HepG2 (cell line): ENCODE measurements around the gene PPP1R9B.

Experiments
- CTCF ChIP-seq: sonication (generic); formaldehyde crosslinking; IDR thresholded peaks from 2 replicates; pipeline ENCODE4 v1.5.0; 2020; ENCODE audit warnings: mild to moderate bottlenecking, missing genetic modification reagents, moderate library complexity
- GABPB1 ChIP-seq: IDR thresholded peaks from 2 replicates; pipeline ENCODE4 v1.6.1; 2016; ENCODE audit warnings: mild to moderate bottlenecking, missing genetic modification reagents, moderate library complexity, missing compliant biosample characterization
- HBP1 ChIP-seq: IDR thresholded peaks from 2 replicates; pipeline ENCODE4 v1.6.1; 2016; ENCODE audit warnings: low read depth, control low read depth
- MTERF4 ChIP-seq: sonication (generic); formaldehyde crosslinking; IDR thresholded peaks from 2 replicates; pipeline ENCODE4 v1.8.0; 2023; ENCODE audit warnings: mild to moderate bottlenecking, missing genetic modification reagents
- MXI1 ChIP-seq: IDR thresholded peaks from 3 replicates; pipeline ENCODE4 v1.6.1; 2012; ENCODE audit warnings: low read depth, low read length, inconsistent platforms, borderline replicate concordance
- NCOA1 ChIP-seq: sonication (generic); formaldehyde crosslinking; IDR thresholded peaks from 2 replicates; pipeline ENCODE4 v1.9.0; 2021; ENCODE audit warnings: missing genetic modification reagents
- TAF15 ChIP-seq: fragments of 200-400 bp; formaldehyde crosslinking; IDR thresholded peaks from one replicate; pipeline ENCODE4 v1.6.1; 2018; ENCODE audit warnings: mild to moderate bottlenecking, low read depth, low read length; ENCODE audit not compliant: poor library complexity, severe bottlenecking
- TCF7 ChIP-seq: sonication (generic); IDR thresholded peaks from 2 replicates; pipeline ENCODE4 v1.6.1; 2016; ENCODE audit warnings: antibody characterized with exemption, low read depth
- ZNF20 ChIP-seq: sonication (generic); formaldehyde crosslinking; IDR thresholded peaks from 2 replicates; pipeline ENCODE4 v1.4.0; 2020; ENCODE audit warnings: mild to moderate bottlenecking, moderate library complexity, missing genetic modification reagents
- ZNF282 ChIP-seq: fragments of 450-650 bp; IDR thresholded peaks from 2 replicates; pipeline ENCODE4 v1.6.1; 2018; ENCODE audit not compliant: partially characterized antibody

GRCh38 chr17:50094753-50095619 is 55.5 kb downstream of the PPP1R9B start, which contains the start of gene PDK2:
- TF ChIP-seq TCF7: no peak
- TF ChIP-seq NCOA1: peak; percentile 92; the same call in 1 of the 2 replicates
- TF ChIP-seq CTCF (CRISPR knock-in tag): no peak
- peak; percentile 53 for TF ChIP-seq TAF15
- TF ChIP-seq ZNF282: no peak
- TF ChIP-seq ZNF20: 0 out of 2 replicates have a peak, but pooled peaks have one; percentile 75
- TF ChIP-seq HBP1 (CRISPR knock-in tag): no peak
- peak; percentile 87 for TF ChIP-seq GABPB1
- TF ChIP-seq MTERF4 (CRISPR knock-in tag): no peak
- TF ChIP-seq MXI1: peak; percentile 74; the same call in 1 of the 3 replicates
